Suprapubic skin (tissue), 4 donors: ENCODE data around the gene TRIM47. TPM values are rescaled to one million over a fixed set of nuclear protein-coding genes. Genes with fewer than 3 reads are reported as not detected.

Experiments used
- DNase-seq, 2 donors: peaks; one replicate each; pipeline ENCODE4 v3.0.0-alpha.2; 2019; ENCODE audit warnings: low spot score in 2 of 2
- H3K27ac ChIP-seq: fragments of 200-600 bp; sonication (generic); one replicate; pipeline ENCODE4 v1.5.1; 2019
- H3K27me3 ChIP-seq: fragments of 200-600 bp; sonication (generic); one replicate; pipeline ENCODE4 v1.5.1; 2019
- H3K36me3 ChIP-seq: fragments of 200-600 bp; sonication (generic); one replicate; pipeline ENCODE4 v1.5.1; 2019
- H3K4me1 ChIP-seq: fragments of 200-600 bp; sonication (generic); one replicate; pipeline ENCODE4 v1.5.1; 2019
- H3K4me3 ChIP-seq: fragments of 200-600 bp; sonication (generic); one replicate; pipeline ENCODE4 v1.5.1; 2019; ENCODE audit warnings: mild to moderate bottlenecking
- H3K9me3 ChIP-seq: fragments of 200-600 bp; sonication (generic); one replicate; pipeline ENCODE4 v1.5.1; 2019
- EP300 ChIP-seq: sonication (generic); formaldehyde crosslinking; IDR thresholded peaks from one replicate; pipeline ENCODE4 v1.6.1; 2017; ENCODE audit warnings: antibody characterized with exemption
- POLR2A ChIP-seq, 2 donors: fragments of 450-650 bp; IDR thresholded peaks; one replicate each; pipeline ENCODE4 v1.6.1; 2017; ENCODE audit warnings: antibody characterized with exemption in 2 of 2, mild to moderate bottlenecking in 2 of 2, moderate library complexity in 2 of 2
- POLR2AphosphoS5 ChIP-seq, 3 donors: sonication (generic); formaldehyde crosslinking; IDR thresholded peaks; one replicate each; pipeline ENCODE4 v1.6.1; 2017; ENCODE audit warnings: antibody characterized with exemption in 3 of 3
- WGBS: methylation state at CpG from one replicate; pipeline ENCODE4 v1.1.5; 2018; 5-methylcytosine and 5-hydroxymethylcytosine counted together
- total RNA-seq, 4 donors: library from RNA; depleted of rRNA; stranded (reverse); fragments of >200 nt; gene quantifications; one replicate each; pipeline ENCODE4 v1.1.0, GENCODE V29; 2016
- TF ChIP-seq, protein P1 (sequence below), 2 donors: fragments of 200-600 bp in 1 of 2; fragments of 450-650 bp in 1 of 2; sonication (generic) in 1 of 2; IDR thresholded peaks; one replicate each; pipeline ENCODE4 v1.5.1; 2016 to 2019; ENCODE audit warnings: antibody characterized with exemption in 2 of 2, mild to moderate bottlenecking in 1 of 2, moderate library complexity in 1 of 2

The TRIM47 gene
- total RNA-seq, 4 donors from 2014 or later, result 22.8 to 43.1 (median 27.7) TPM

DNA sequence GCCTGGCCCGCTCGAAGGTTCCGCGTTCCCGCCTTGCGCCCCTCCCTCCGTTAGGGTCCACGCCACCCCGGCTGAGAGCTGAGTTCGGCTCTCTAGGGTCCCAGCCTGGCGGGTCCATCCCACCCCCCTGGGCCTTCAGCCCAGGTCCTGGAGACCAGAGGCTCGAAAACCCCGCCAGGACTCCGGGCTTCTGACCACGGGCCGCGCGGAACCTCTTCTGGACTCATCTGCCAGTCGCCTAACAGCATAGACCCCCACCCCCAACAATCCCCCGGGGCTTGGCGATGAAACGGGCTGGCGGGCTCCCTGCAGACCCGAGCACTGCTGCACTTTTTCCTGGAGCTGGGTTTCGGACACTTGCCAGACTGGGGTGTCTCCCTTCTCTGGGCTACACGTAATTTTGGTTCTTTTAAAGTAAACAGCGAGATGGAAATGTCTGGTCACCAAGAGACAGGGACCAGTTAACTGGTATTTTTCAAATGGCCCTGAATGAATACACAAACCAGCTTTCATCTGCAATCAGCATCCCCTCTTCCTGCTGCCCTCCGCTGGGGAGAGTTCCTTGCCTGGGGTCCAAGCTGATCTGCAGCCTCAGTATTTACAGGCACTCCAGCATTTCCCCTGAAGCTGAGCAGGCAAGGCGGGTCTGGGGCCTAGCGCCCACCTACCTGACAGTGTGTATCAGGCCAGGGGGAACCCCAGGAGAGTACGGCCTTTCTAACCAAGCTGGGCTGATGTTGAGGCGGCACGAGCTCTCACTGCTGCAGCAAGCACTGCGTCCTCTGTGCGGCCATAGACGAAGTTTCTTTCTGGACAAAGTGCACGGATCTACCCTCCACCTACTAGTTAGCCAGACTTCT is 19.0 kb upstream of the TRIM47 start:
- H3K4me3 ChIP-seq, result peak overlapping the region; percentile 58
- WGBS, result 54% methylated on average over 19 of the region's 37 CpGs
- H3K4me1 ChIP-seq, result peaks cover 43% of the 10 kb centered on the region
- no peak for DNase-seq
- no peaks in the 10 kb centered on the region for H3K9me3 ChIP-seq
- TF ChIP-seq EP300, result no peak
- TF ChIP-seq POLR2A (IDR thresholded peaks at IDR 0.05), result no peak
- H3K27ac ChIP-seq, result peak overlapping the region; percentile 88
- H3K36me3 ChIP-seq, result peaks cover 48% of the 10 kb centered on the region
- H3K27me3 ChIP-seq, result no peaks in the 10 kb centered on the region

- peaks cover 43% of the 10 kb centered on the region for H3K4me1 ChIP-seq
- WGBS, result 0% methylated on average over 8 of the region's 102 CpGs
- DNase-seq, result peak; percentile 93
- peaks cover 48% of the 10 kb centered on the region for H3K36me3 ChIP-seq
- peak within 1 kb of the TSS; percentile 58 for H3K4me3 ChIP-seq
- no peaks in the 10 kb centered on the region for H3K27me3 ChIP-seq
- no peaks in the 10 kb centered on the region for H3K9me3 ChIP-seq
- peak within 1 kb of the TSS; percentile 88 for H3K27ac ChIP-seq
- TF ChIP-seq POLR2AphosphoS5 (IDR thresholded peaks at IDR 0.05) (peak in 2 of 3 donors; percentile 13 to 73), EP300 (no peak), POLR2A (IDR thresholded peaks at IDR 0.05) (peak in 1 of 2 donors; percentile 17)
- TF ChIP-seq, protein P1, sequence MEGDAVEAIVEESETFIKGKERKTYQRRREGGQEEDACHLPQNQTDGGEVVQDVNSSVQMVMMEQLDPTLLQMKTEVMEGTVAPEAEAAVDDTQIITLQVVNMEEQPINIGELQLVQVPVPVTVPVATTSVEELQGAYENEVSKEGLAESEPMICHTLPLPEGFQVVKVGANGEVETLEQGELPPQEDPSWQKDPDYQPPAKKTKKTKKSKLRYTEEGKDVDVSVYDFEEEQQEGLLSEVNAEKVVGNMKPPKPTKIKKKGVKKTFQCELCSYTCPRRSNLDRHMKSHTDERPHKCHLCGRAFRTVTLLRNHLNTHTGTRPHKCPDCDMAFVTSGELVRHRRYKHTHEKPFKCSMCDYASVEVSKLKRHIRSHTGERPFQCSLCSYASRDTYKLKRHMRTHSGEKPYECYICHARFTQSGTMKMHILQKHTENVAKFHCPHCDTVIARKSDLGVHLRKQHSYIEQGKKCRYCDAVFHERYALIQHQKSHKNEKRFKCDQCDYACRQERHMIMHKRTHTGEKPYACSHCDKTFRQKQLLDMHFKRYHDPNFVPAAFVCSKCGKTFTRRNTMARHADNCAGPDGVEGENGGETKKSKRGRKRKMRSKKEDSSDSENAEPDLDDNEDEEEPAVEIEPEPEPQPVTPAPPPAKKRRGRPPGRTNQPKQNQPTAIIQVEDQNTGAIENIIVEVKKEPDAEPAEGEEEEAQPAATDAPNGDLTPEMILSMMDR (IDR thresholded peaks at IDR 0.05), result peak; percentile 13 to 49
These were observed 18.2 kb upstream of the TRIM47 start, which contains the start of gene TRIM65 for GRCh38 chr17:75896415-75897159. Gene TRIM65, minus strand, starts transcription at chr17:75896951. Its CDS starts 14 bp downstream, at chr17:75896937.

DNA sequence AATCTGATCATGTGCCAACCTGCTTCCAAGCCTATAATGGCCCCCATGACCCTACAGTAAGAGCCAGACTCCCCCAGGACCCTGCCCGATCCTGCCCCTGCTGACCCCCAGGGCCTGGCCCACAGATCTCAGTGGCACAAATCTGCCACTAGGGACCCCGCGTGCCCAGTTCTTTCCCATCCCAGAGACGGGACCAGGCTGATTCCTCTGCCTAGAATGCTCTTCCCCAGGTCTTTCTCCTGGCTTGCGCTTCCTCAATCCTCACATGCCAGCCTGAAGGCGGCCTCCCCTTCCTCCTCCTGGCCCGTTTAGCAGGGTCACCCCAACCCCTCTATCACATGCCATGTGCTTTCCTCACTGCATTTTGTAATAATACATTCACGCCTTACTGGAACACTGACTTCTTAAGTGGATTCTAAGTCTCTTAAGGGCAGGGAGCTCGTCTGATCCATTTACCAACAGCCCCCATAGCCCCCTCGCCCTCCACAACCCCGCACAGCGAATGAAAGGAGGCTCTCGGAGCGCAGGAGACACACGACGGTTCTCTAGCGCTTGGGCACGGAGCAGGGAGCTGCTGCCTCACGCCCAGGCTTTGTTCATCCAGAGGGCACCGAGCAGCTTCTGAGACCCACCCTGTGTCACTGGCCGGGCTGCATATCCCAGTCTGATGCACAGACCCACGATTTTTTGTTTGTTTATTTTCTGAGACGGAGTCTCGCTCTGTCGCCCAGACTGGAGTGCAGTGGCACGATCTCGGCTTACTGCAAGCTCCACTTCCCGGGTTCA is 17.2 kb upstream of the TRIM47 start:
- Histone ChIP-seq H3K4me1 (peaks cover 43% of the 10 kb centered on the region), H3K36me3 (peaks cover 48% of the 10 kb centered on the region), H3K4me3 (peak overlapping the region; percentile 58), H3K9me3 (no peaks in the 10 kb centered on the region), H3K27me3 (no peaks in the 10 kb centered on the region), H3K27ac (peak overlapping the region; percentile 88)
- TF ChIP-seq, protein P1 (IDR thresholded peaks at IDR 0.05), result peak; percentile 5 to 28
- no peak for TF ChIP-seq POLR2A (IDR thresholded peaks at IDR 0.05)
- no peak for TF ChIP-seq POLR2AphosphoS5 (IDR thresholded peaks at IDR 0.05)
- 22% methylated on average over 28 of the region's 28 CpGs for WGBS
- DNase-seq, result no peak

- TF ChIP-seq POLR2A (IDR thresholded peaks at IDR 0.05) (no peak), EP300 (no peak), POLR2AphosphoS5 (IDR thresholded peaks at IDR 0.05) (no peak)
- TF ChIP-seq, protein P1 (IDR thresholded peaks at IDR 0.05), result no peak
- DNase-seq, result no peak
- H3K4me3 ChIP-seq, result no peak overlapping the region
- WGBS, result 70% methylated on average over 22 of the region's 22 CpGs
- no peaks in the 10 kb centered on the region for H3K9me3 ChIP-seq
- peak overlapping the region; percentile 88 for H3K27ac ChIP-seq
- H3K27me3 ChIP-seq, result no peaks in the 10 kb centered on the region
- peaks cover 45% of the 10 kb centered on the region for H3K36me3 ChIP-seq
- peaks cover 43% of the 10 kb centered on the region for H3K4me1 ChIP-seq
These were observed 15.8 kb upstream of the TRIM47 start for GRCh38 chr17:75894049-75894733.
